PC-3 (cell line): ENCODE data around the gene NSUN3. TPM values are rescaled to one million over a fixed set of nuclear protein-coding genes. Genes with fewer than 3 reads are reported as not detected.

Experiments used
- ATAC-seq: fragments of 200-7000 bp; cut with Tn5 transposase; 2 replicates; pipeline ENCODE4 v1.9.1; 2020; ENCODE audit warnings: mild to moderate bottlenecking, moderate library complexity
- BruUV-seq: library from RNA; stranded (reverse); fragments of 400-500 nt; replicated peaks from 2 replicates; lab custom pipeline; 2021; lab: Mats Ljungman, UMichigan
- CTCF ChIA-PET: fragments of 300-600 bp; sonication (Branson Sonifier 250); formaldehyde crosslinking; loops from one replicate; lab custom pipeline; 2022; ENCODE audit warnings: antibody characterized with exemption; lab: Charles Lee
- POLR2A ChIA-PET: fragments of 300-600 bp; sonication (Branson Sonifier 250); formaldehyde crosslinking; loops from one replicate; lab custom pipeline; 2022; ENCODE audit warnings: antibody characterized with exemption; ENCODE audit not compliant: unreplicated experiment; lab: Charles Lee
- DNase-seq: peaks from one replicate; pipeline ENCODE4 v3.0.0-alpha.2; 2015
- H2AFZ ChIP-seq: fragments of 300-600 bp; sonication (generic); 2 replicates; pipeline ENCODE4 v1.6.0; 2016; ENCODE audit warnings: antibody characterized with exemption, low read length
- H3F3A ChIP-seq: fragments of 300-600 bp; sonication (generic); one replicate; pipeline ENCODE4 v1.6.0; 2017; ENCODE audit warnings: antibody characterized with exemption, low read length, control low read depth, mild to moderate bottlenecking; ENCODE audit not compliant: unreplicated experiment
- H3K27ac ChIP-seq: fragments of 300-600 bp; sonication (generic); 2 replicates; pipeline ENCODE4 v1.5.1; 2016; ENCODE audit warnings: mild to moderate bottlenecking, low read length
- H3K27me3 ChIP-seq: fragments of 300-600 bp; sonication (generic); 2 replicates; pipeline ENCODE4 v1.6.1; 2016; ENCODE audit warnings: low read length, mixed read lengths
- H3K36me3 ChIP-seq: fragments of 300-600 bp; sonication (generic); 2 replicates; pipeline ENCODE4 v1.6.1; 2016; ENCODE audit warnings: low read depth, mixed run types, low read length, mixed read lengths
- H3K4me1 ChIP-seq: fragments of 300-600 bp; sonication (generic); 2 replicates; pipeline ENCODE4 v1.5.1; 2016; ENCODE audit warnings: low read length; ENCODE audit not compliant: insufficient read depth
- H3K4me2 ChIP-seq: fragments of 300-600 bp; sonication (generic); 2 replicates; pipeline ENCODE4 v1.6.0; 2016; ENCODE audit warnings: low read length
- H3K4me3 ChIP-seq: fragments of 300-600 bp; sonication (generic); 2 replicates; pipeline ENCODE4 v1.5.1; 2016; ENCODE audit warnings: mild to moderate bottlenecking, low read length, mixed read lengths
- H3K79me2 ChIP-seq: fragments of 300-600 bp; sonication (generic); 2 replicates; pipeline ENCODE4 v1.6.1; 2017; ENCODE audit warnings: low read length, mixed read lengths
- H3K9ac ChIP-seq: fragments of 300-600 bp; sonication (generic); 2 replicates; pipeline ENCODE4 v1.6.0; 2016; ENCODE audit warnings: mild to moderate bottlenecking, low read length
- H3K9me2 ChIP-seq: fragments of 300-600 bp; sonication (generic); replicated peaks from 2 replicates; pipeline ENCODE4 v1.6.1; 2016; ENCODE audit warnings: mixed run types, low read length, mixed read lengths
- H3K9me3 ChIP-seq: fragments of 300-600 bp; sonication (generic); 2 replicates; pipeline ENCODE4 v1.6.1; 2016; ENCODE audit warnings: low read length, mixed read lengths
- H4K20me1 ChIP-seq: fragments of 300-600 bp; sonication (generic); 2 replicates; pipeline ENCODE4 v1.6.1; 2016; ENCODE audit warnings: low read length, mixed read lengths
- CTCF ChIP-seq: fragments of 300-600 bp; sonication (generic); conservative IDR thresholded peaks from 2 replicates; pipeline ENCODE4 v1.5.1; 2017; ENCODE audit warnings: antibody characterized with exemption, low read depth, mild to moderate bottlenecking, low read length
- EZH2 ChIP-seq: fragments of 300-600 bp; sonication (generic); IDR thresholded peaks from one replicate; pipeline ENCODE4 v1.6.1; 2017; ENCODE audit warnings: antibody characterized with exemption, mild to moderate bottlenecking, low read length; ENCODE audit not compliant: unreplicated experiment
- EZH2phosphoT487 ChIP-seq: fragments of 300-600 bp; sonication (generic); IDR thresholded peaks from 2 replicates; pipeline ENCODE4 v1.6.1; 2018; ENCODE audit warnings: mild to moderate bottlenecking, antibody characterized with exemption, low read length, borderline replicate concordance
- intact Hi-C: fragments of 100-400 bp; cut with micrococcal nuclease; formaldehyde crosslinking; loops from 2 replicates; pipeline ENCODE4 v1.9.0; 2023
- total RNA-seq: library from RNA; depleted of rRNA; stranded (reverse); fragments of >200 nt; gene quantifications from 2 replicates; pipeline ENCODE4 v1.2.3, GENCODE V29; 2014

The NSUN3 gene
- total RNA-seq, 1 experiment from 2014 or later: 4.4 TPM

DNA sequence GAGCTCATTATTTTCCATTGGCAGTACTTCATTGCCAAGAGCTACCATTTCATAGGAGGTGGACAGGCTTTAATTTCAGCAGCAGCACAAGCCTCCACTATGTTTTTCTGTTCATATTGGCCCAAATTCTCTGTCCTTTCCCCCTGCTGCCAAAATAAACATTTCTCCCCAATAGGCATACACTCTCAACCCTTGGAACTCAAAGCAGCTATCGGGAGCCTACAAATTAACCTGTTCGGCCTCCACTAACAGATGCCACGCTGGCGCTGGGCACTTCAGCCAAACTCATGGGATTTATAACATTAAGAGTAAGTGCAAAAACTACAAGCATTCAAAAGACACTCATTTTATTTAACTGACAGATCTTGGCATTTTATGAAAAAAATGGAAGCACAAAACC is 95.7 kb downstream of the NSUN3 start:
- H3K27ac ChIP-seq: peak overlapping the region; percentile 14; the same call in 1 of the 2 replicates
- H3K9me2 ChIP-seq: no peaks in the 10 kb centered on the region
- no peak overlapping the region for H3K4me3 ChIP-seq
- no peak for TF ChIP-seq EZH2
- no peaks in the 10 kb centered on the region for H3K36me3 ChIP-seq
- H3K4me1 ChIP-seq: peaks cover 18% of the 10 kb centered on the region
- ATAC-seq: no peak
- ChIA-PET POLR2A (no interaction called here), CTCF (no interaction called here)
- no peaks in the 10 kb centered on the region for H4K20me1 ChIP-seq
- DNase-seq: no peak
- H3K9ac ChIP-seq: no peak overlapping the region
- peak overlapping the region; percentile 64; the same call in 1 of the 2 replicates for H3K4me2 ChIP-seq
- no peaks in the 10 kb centered on the region for H3F3A ChIP-seq
- peak overlapping the region; percentile 53 for H2AFZ ChIP-seq
- H3K27me3 ChIP-seq: no peaks in the 10 kb centered on the region
- intact Hi-C loops: loop anchor here (5.0 kb wide), 2 partner anchors 41 to 69 kb away; no protein-coding TSS in a partner anchor
- BruUV-seq: no TSS peak
- no peaks in the 10 kb centered on the region for H3K9me3 ChIP-seq
- no peaks in the 10 kb centered on the region for H3K79me2 ChIP-seq

GRCh38 chr3:94159062-94159828 is 96.4 kb downstream of the NSUN3 start:
- H3K79me2 ChIP-seq: no peaks in the 10 kb centered on the region
- TSS peak; percentile 90 for BruUV-seq
- peaks cover 18% of the 10 kb centered on the region for H3K4me1 ChIP-seq
- TF ChIP-seq CTCF (no peak), EZH2 (no peak), EZH2phosphoT487 (no peak)
- no peaks in the 10 kb centered on the region for H3K9me3 ChIP-seq
- H3K36me3 ChIP-seq: no peaks in the 10 kb centered on the region
- H3K27ac ChIP-seq: peak overlapping the region; percentile 14
- intact Hi-C loops: loop anchor here (5.0 kb wide), 2 partner anchors 42 to 68 kb away; no protein-coding TSS in a partner anchor
- peak overlapping the region; percentile 51 for H3K4me3 ChIP-seq
- H3K9ac ChIP-seq: no peak overlapping the region
- ChIA-PET CTCF (no interaction called here), POLR2A (interaction anchor here (0.7 kb wide), 1 partner anchor 9 kb away, joined by 5 read pairs; no protein-coding TSS in a partner anchor)
- no peaks in the 10 kb centered on the region for H3F3A ChIP-seq
- H3K27me3 ChIP-seq: no peaks in the 10 kb centered on the region
- no peaks in the 10 kb centered on the region for H3K9me2 ChIP-seq
- DNase-seq (peak; percentile 65), ATAC-seq (peak; percentile 74)
- H4K20me1 ChIP-seq: no peaks in the 10 kb centered on the region
- H2AFZ ChIP-seq: peak overlapping the region; percentile 53
- H3K4me2 ChIP-seq: peak overlapping the region; percentile 64

DNA sequence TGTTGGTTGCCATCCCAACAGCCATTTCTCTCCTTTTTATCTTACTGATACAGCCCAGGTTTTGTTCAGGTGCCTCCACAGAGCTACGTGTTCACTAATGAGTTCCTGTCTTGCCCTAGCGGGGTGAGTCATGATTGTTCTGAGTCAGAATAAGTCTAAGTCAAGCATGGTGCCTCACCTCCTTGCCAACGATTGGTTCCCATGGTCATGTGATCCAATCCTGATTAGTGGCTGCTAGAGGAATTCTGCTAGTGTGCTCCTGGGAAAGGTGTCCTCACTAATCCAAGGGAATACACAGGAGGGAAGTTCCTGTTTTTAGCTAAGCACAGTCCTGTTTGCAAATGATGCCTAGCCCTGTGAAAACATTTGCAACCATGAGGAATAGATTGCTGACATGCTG is 99.8 kb downstream of the NSUN3 start:
- Histone ChIP-seq H3K4me2 (peak overlapping the region; percentile 13; the same call in 1 of the 2 replicates), H3K4me3 (no peak overlapping the region), H3K9ac (no peak overlapping the region), H3K27me3 (no peaks in the 10 kb centered on the region), H3K9me2 (no peaks in the 10 kb centered on the region), H3K27ac (no peak overlapping the region), H3K4me1 (peaks cover 18% of the 10 kb centered on the region), H4K20me1 (no peaks in the 10 kb centered on the region), H3K9me3 (no peaks in the 10 kb centered on the region), H3F3A (no peaks in the 10 kb centered on the region), H3K79me2 (no peaks in the 10 kb centered on the region), H3K36me3 (no peaks in the 10 kb centered on the region), H2AFZ (peak overlapping the region; percentile 71)
- POLR2A ChIA-PET: interaction anchor here (0.5 kb wide), 1 partner anchor 35 kb away, joined by 3 read pairs; no protein-coding TSS in a partner anchor
- intact Hi-C loops: no loop called here
- ATAC-seq: peak; percentile 66
- peak; percentile 94 for DNase-seq
- TF ChIP-seq CTCF: no peak
- TF ChIP-seq EZH2: no peak
- TF ChIP-seq EZH2phosphoT487: no peak
- BruUV-seq: no TSS peak
- CTCF ChIA-PET: interaction anchor here (0.6 kb wide), 1 partner anchor 72 kb away, joined by 3 read pairs; no protein-coding TSS in a partner anchor
